MCF 10A (cell line): ENCODE data around the gene MYO16. TPM values are rescaled to one million over a fixed set of nuclear protein-coding genes. Genes with fewer than 3 reads are reported as not detected.

Experiments used
- BruUV-seq: library from RNA; stranded (reverse); fragments of 400-500 nt; replicated peaks from 2 replicates; lab custom pipeline; 2021; lab: Mats Ljungman, UMichigan
- CTCF ChIA-PET: fragments of 300-600 bp; sonication (Branson Sonifier 250); formaldehyde crosslinking; extraction: SDS; loops from one replicate; lab custom pipeline; 2021; ENCODE audit warnings: antibody characterized with exemption, inconsistent platforms; lab: Yijun Ruan, JAX
- POLR2A ChIA-PET: fragments of 300-600, 350-650 bp; sonication (Branson Sonifier 250); formaldehyde crosslinking; extraction: SDS; loops from one replicate; lab custom pipeline; 2020; ENCODE audit warnings: antibody characterized with exemption, inconsistent platforms; lab: Yijun Ruan, JAX
- DNase-seq: peaks from one replicate; pipeline ENCODE4 v3.0.0-alpha.2; 2018; ENCODE audit not compliant: unreplicated experiment
- H3K27ac Mint-ChIP-seq: one replicate; pipeline ENCODE4 v1.8.0; 2022; ENCODE audit warnings: mild to moderate bottlenecking, low read depth, mixed read lengths; ENCODE audit not compliant: unreplicated experiment
- H3K27me3 Mint-ChIP-seq: one replicate; pipeline ENCODE4 v1.8.0; 2022; ENCODE audit warnings: mixed read lengths; ENCODE audit not compliant: insufficient read depth, unreplicated experiment
- H3K36me3 Mint-ChIP-seq: one replicate; pipeline ENCODE4 v1.8.0; 2022; ENCODE audit warnings: mild to moderate bottlenecking, moderate library complexity, mixed read lengths; ENCODE audit not compliant: insufficient read depth, unreplicated experiment
- H3K4me1 Mint-ChIP-seq: one replicate; pipeline ENCODE4 v1.8.0; 2022; ENCODE audit warnings: mixed read lengths; ENCODE audit not compliant: insufficient read depth, unreplicated experiment
- H3K4me3 Mint-ChIP-seq: one replicate; pipeline ENCODE4 v1.8.0; 2022; ENCODE audit warnings: mild to moderate bottlenecking, moderate library complexity, mixed read lengths; ENCODE audit not compliant: unreplicated experiment
- H3K9me3 Mint-ChIP-seq: one replicate; pipeline ENCODE4 v1.8.0; 2022; ENCODE audit warnings: mixed read lengths; ENCODE audit not compliant: unreplicated experiment
- CTCF ChIP-seq: fragments of 200-600 bp; IDR thresholded peaks from one replicate; pipeline ENCODE4 v1.8.0; 2022; ENCODE audit warnings: antibody characterized with exemption, mild to moderate bottlenecking; ENCODE audit not compliant: unreplicated experiment
- intact Hi-C: fragments of 100-400 bp; cut with micrococcal nuclease; formaldehyde crosslinking; loops from 2 replicates; pipeline ENCODE4 v1.14.1; 2022
- total RNA-seq: library from RNA; stranded (reverse); gene quantifications from 2 replicates; pipeline ENCODE4 v1.2.3, GENCODE V29; 2022

The MYO16 gene
- total RNA-seq, 1 experiment from 2014 or later = not detected

- POLR2A ChIA-PET = no interaction called here
- H3K9me3 Mint-ChIP-seq = no peaks in the 10 kb centered on the region
- peak; percentile 17 for DNase-seq
- H3K27me3 Mint-ChIP-seq = peaks cover 100% of the 10 kb centered on the region
- no TSS peak for BruUV-seq
- H3K4me1 Mint-ChIP-seq = no peaks in the 10 kb centered on the region
- no peak overlapping the region for H3K27ac Mint-ChIP-seq
- no peak for TF ChIP-seq CTCF
- intact Hi-C loops = no loop called here
- no peak overlapping the region for H3K4me3 Mint-ChIP-seq
- no peaks in the 10 kb centered on the region for H3K36me3 Mint-ChIP-seq
- CTCF ChIA-PET = no interaction called here
Observed at GRCh38 chr13:108711386-108711785, 82.0 kb downstream of the MYO16 start.

GRCh38 chr13:108725471-108725870 is 96.1 kb downstream of the MYO16 start:
- BruUV-seq = no TSS peak
- CTCF ChIA-PET = no interaction called here
- Mint-ChIP-seq H3K4me3 (no peak overlapping the region), H3K4me1 (no peaks in the 10 kb centered on the region), H3K9me3 (no peaks in the 10 kb centered on the region), H3K27me3 (peaks cover 94% of the 10 kb centered on the region), H3K27ac (no peak overlapping the region), H3K36me3 (no peaks in the 10 kb centered on the region)
- DNase-seq = no peak
- TF ChIP-seq CTCF = no peak
- POLR2A ChIA-PET = no interaction called here
- intact Hi-C loops = no loop called here

GRCh38 chr13:108728370-108728769 is 99.0 kb downstream of the MYO16 start:
- Mint-ChIP-seq H3K36me3 (no peaks in the 10 kb centered on the region), H3K4me1 (no peaks in the 10 kb centered on the region), H3K9me3 (no peaks in the 10 kb centered on the region), H3K27ac (no peak overlapping the region), H3K4me3 (no peak overlapping the region), H3K27me3 (peaks cover 93% of the 10 kb centered on the region)
- TF ChIP-seq CTCF = no peak
- intact Hi-C loops = no loop called here
- BruUV-seq = no TSS peak
- ChIA-PET CTCF (no interaction called here), POLR2A (no interaction called here)
- no peak for DNase-seq

- TF ChIP-seq CTCF = no peak
Observed at GRCh38 chr13:108733022-108733560, 103.7 kb downstream of the MYO16 start.

More at GRCh38 chr13:108733022-108733560, 103.7 kb downstream of the MYO16 start:
- DNase-seq = no peak
- Mint-ChIP-seq H3K4me1 (no peaks in the 10 kb centered on the region), H3K9me3 (no peaks in the 10 kb centered on the region), H3K4me3 (no peak overlapping the region), H3K36me3 (no peaks in the 10 kb centered on the region), H3K27ac (no peak overlapping the region), H3K27me3 (peaks cover 60% of the 10 kb centered on the region)
- no TSS peak for BruUV-seq
- CTCF ChIA-PET = no interaction called here
- intact Hi-C loops = no loop called here
- POLR2A ChIA-PET = interaction anchor here (1.0 kb wide), 1 partner anchor 12 kb away, joined by 3 read pairs; no protein-coding TSS in a partner anchor
